GM18873 (cell line): ENCODE results near the gene CNPY1.

Source experiments
- ATAC-seq: cut with Tn5 transposase; IDR thresholded peaks from one replicate; pipeline ENCODE4 v1.9.1; 2021; ENCODE audit warnings: mild to moderate bottlenecking, moderate library complexity, moderate number of reproducible peaks; ENCODE audit not compliant: unreplicated experiment, low FRiP score

CNPY1 gene

GRCh38 chr7:155470686-155471638 is 75.4 kb downstream of the CNPY1 start:
- ATAC-seq = no peak

- no peak for ATAC-seq
These were observed 76.2 kb downstream of the CNPY1 start for GRCh38 chr7:155470186-155470487.

DNA sequence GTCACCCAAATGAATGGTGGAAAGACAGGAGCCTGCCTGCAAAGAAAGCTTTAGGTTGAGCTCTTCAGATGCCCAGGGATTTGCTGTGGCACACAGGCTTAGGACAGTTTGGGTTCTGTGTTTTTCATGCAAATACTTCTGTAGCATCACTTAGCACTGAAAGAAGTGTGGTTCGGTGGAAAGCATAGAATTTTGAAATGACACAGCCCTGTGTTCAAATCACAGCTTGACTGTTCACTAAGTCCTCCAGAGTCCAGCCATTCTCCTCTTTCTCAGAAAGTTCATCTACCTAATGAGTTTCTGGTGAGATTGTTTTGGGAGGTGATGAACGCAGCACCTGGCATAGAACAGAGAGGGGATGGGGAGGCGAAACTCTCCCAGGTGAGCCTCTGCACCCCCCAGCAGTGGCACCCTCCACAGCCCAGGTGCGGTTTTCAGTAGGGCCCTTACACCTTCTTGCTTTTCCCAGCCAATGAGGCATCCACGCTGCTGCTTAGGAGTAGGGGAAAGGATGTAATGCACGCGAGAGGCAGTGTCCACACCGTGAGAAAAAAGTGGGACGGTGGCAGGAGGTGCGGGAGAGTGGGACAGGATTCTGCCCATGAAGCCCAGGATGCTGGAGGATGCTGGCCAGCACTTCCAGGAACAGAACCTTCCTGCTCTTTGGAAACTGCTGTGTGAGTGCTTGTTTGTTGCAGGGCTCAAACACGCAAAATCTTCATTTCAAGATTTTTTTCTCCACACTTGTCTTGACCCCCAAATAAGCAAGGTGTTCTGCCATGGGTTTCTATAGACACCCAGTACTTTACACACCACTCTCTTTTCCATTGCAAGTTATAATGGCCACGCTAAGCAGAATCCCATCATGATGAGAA is 76.8 kb downstream of the CNPY1 start:
- no peak for ATAC-seq

DNA sequence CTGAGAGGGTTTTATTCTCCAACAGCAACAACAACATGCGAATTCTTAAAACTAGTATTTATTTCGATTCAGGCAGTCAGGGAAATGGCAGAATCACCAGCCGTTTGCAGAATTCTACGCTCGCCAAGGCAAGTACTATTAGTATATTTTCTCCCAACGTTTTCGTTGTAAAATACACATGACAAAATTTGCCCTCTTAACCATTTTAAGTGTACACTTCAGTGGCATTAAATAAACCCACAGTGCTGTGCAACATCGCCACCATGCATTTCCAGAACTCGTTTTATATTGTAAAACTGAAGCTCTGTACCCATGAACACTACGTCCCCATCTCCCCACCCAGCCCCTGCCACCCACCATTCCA is 77.6 kb downstream of the CNPY1 start:
- ATAC-seq = no peak

DNA sequence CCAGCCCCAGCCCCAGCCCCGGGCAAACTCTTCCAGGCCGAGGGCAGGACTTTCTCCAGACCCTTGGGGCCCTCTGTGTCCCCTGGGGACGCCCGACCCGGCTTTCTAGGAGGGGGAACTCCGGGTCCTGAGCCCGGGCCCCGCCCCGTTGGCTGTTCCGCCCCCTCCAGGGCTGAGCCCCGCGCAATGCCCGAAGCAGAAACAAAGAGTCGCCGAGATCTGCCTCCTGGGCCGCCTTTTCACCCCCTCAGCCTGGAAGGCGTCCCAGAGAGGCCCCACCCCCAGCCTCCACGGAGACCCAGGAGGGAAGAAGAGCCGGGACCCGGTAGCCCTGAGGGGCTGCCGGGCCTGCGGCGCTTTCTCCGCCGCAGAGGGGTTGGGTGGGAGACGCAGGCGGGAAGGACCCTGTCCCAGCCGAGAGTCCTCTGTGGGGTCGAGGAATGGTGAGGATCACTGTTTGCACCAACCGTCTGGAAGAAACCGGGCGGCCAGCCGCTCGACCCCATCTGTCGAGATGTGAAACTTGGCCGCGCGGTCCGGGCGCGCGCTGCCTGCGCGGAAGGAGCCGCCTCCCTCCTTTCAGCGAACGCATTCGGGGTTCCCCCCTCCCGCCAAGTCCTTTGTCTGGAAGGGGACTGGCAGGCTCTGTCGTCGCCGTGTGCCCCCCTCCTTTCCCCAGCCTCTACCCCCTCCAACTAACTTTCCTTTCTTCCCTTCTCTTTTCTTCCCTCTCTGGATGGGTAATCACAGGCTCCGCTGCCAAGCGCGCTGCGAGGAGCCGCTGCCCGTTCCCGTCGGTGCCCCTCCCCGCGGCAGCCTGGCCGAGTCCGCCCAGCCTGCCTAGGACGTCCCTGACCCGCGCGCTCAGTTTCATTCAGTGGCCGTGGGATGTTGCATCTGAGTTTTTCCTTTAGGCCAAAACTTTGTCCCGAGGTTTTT is 78.2 kb downstream of the CNPY1 start:
- no peak for ATAC-seq

GRCh38 chr7:155466814-155467733 is 79.3 kb downstream of the CNPY1 start:
- no peak for ATAC-seq

- ATAC-seq = no peak
These were observed 80.1 kb downstream of the CNPY1 start for GRCh38 chr7:155466142-155466813.

DNA sequence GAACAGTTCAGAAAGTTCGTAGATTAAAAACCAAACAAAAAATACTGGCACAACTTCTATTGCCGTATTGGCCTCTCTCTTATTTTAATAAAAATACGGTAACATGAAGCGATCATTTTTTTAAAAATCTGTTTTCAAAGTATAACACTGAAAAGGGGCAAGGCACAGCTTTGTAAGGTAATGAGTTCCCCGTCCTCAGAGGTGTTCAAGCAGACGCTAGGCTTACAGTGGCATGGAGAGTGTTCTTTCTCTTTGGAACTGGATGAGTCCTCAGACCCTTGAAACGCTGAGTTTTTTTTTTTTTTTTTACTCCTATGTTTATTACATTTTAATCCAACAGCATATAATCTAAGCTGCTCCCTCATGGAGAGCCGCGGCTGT is 80.6 kb downstream of the CNPY1 start:
- ATAC-seq = no peak

- ATAC-seq = no peak
These were observed 81.2 kb downstream of the CNPY1 start for GRCh38 chr7:155464948-155465739.

DNA sequence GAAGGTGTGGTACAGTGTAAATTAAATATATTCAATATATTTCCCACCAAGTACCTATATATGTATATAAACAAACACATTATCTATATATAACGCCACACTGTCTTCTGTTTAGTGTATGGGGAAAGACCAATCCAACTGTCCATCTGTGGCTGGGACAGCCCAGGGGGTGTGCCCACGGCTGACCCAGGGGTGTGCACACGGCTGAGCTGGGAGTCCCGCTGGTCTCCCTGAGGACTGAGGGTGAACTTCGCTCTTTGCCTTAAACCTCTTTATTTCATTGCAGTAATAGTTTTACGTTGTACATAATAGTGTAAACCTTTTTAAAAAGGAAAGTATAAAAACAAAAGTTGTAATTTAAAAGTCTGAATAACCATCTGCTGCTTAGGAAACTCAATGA is 82.2 kb downstream of the CNPY1 start:
- ATAC-seq = no peak

GRCh38 chr7:155463114-155463811 is 83.1 kb downstream of the CNPY1 start:
- no peak for ATAC-seq

DNA sequence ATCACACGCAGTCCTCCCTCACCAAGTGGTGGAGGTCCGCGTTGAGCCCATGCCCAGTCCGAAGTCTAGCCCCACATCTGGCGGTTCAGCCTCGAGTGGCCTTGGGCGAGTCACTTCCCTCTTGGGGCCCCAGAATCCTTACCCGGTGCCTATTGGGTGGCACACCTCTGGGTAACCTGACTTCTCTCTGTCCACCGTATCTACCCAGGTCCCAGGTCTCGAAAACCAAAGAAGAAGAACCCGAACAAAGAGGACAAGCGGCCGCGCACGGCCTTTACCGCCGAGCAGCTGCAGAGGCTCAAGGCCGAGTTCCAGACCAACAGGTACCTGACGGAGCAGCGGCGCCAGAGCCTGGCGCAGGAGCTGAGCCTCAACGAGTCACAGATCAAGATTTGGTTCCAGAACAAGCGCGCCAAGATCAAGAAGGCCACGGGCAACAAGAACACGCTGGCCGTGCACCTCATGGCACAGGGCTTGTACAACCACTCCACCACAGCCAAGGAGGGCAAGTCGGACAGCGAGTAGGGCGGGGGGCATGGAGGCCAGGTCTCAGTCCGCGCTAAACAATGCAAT is 84.1 kb downstream of the CNPY1 start:
- ATAC-seq = no peak

GRCh38 chr7:155461631-155462030 is 84.7 kb downstream of the CNPY1 start:
- ATAC-seq = no peak

- no peak for ATAC-seq
These were observed 85.3 kb downstream of the CNPY1 start for GRCh38 chr7:155460926-155461613.

- no peak for ATAC-seq
These were observed 86.5 kb downstream of the CNPY1 start for GRCh38 chr7:155459700-155460461.
